PC-3 (cell line): ENCODE data around the gene POLR2M. TPM values are rescaled to one million over a fixed set of nuclear protein-coding genes. Genes with fewer than 3 reads are reported as not detected.

Source experiments
- ATAC-seq: fragments of 200-7000 bp; cut with Tn5 transposase; 2 replicates; pipeline ENCODE4 v1.9.1; 2020; ENCODE audit warnings: mild to moderate bottlenecking, moderate library complexity
- BruUV-seq: library from RNA; stranded (reverse); fragments of 400-500 nt; replicated peaks from 2 replicates; lab custom pipeline; 2021; lab: Mats Ljungman, UMichigan
- CTCF ChIA-PET: fragments of 300-600 bp; sonication (Branson Sonifier 250); formaldehyde crosslinking; loops from one replicate; lab custom pipeline; 2022; ENCODE audit warnings: antibody characterized with exemption; lab: Charles Lee
- POLR2A ChIA-PET: fragments of 300-600 bp; sonication (Branson Sonifier 250); formaldehyde crosslinking; loops from one replicate; lab custom pipeline; 2022; ENCODE audit warnings: antibody characterized with exemption; ENCODE audit not compliant: unreplicated experiment; lab: Charles Lee
- DNase-seq: peaks from one replicate; pipeline ENCODE4 v3.0.0-alpha.2; 2015
- H2AFZ ChIP-seq: fragments of 300-600 bp; sonication (generic); 2 replicates; pipeline ENCODE4 v1.6.0; 2016; ENCODE audit warnings: antibody characterized with exemption, low read length
- H3F3A ChIP-seq: fragments of 300-600 bp; sonication (generic); one replicate; pipeline ENCODE4 v1.6.0; 2017; ENCODE audit warnings: antibody characterized with exemption, low read length, control low read depth, mild to moderate bottlenecking; ENCODE audit not compliant: unreplicated experiment
- H3K27ac ChIP-seq: fragments of 300-600 bp; sonication (generic); 2 replicates; pipeline ENCODE4 v1.5.1; 2016; ENCODE audit warnings: mild to moderate bottlenecking, low read length
- H3K27me3 ChIP-seq: fragments of 300-600 bp; sonication (generic); 2 replicates; pipeline ENCODE4 v1.6.1; 2016; ENCODE audit warnings: low read length, mixed read lengths
- H3K36me3 ChIP-seq: fragments of 300-600 bp; sonication (generic); 2 replicates; pipeline ENCODE4 v1.6.1; 2016; ENCODE audit warnings: low read depth, mixed run types, low read length, mixed read lengths
- H3K4me1 ChIP-seq: fragments of 300-600 bp; sonication (generic); 2 replicates; pipeline ENCODE4 v1.5.1; 2016; ENCODE audit warnings: low read length; ENCODE audit not compliant: insufficient read depth
- H3K4me2 ChIP-seq: fragments of 300-600 bp; sonication (generic); 2 replicates; pipeline ENCODE4 v1.6.0; 2016; ENCODE audit warnings: low read length
- H3K4me3 ChIP-seq: fragments of 300-600 bp; sonication (generic); 2 replicates; pipeline ENCODE4 v1.5.1; 2016; ENCODE audit warnings: mild to moderate bottlenecking, low read length, mixed read lengths
- H3K79me2 ChIP-seq: fragments of 300-600 bp; sonication (generic); 2 replicates; pipeline ENCODE4 v1.6.1; 2017; ENCODE audit warnings: low read length, mixed read lengths
- H3K9ac ChIP-seq: fragments of 300-600 bp; sonication (generic); 2 replicates; pipeline ENCODE4 v1.6.0; 2016; ENCODE audit warnings: mild to moderate bottlenecking, low read length
- H3K9me2 ChIP-seq: fragments of 300-600 bp; sonication (generic); replicated peaks from 2 replicates; pipeline ENCODE4 v1.6.1; 2016; ENCODE audit warnings: mixed run types, low read length, mixed read lengths
- H3K9me3 ChIP-seq: fragments of 300-600 bp; sonication (generic); 2 replicates; pipeline ENCODE4 v1.6.1; 2016; ENCODE audit warnings: low read length, mixed read lengths
- H4K20me1 ChIP-seq: fragments of 300-600 bp; sonication (generic); 2 replicates; pipeline ENCODE4 v1.6.1; 2016; ENCODE audit warnings: low read length, mixed read lengths
- CTCF ChIP-seq: fragments of 300-600 bp; sonication (generic); conservative IDR thresholded peaks from 2 replicates; pipeline ENCODE4 v1.5.1; 2017; ENCODE audit warnings: antibody characterized with exemption, low read depth, mild to moderate bottlenecking, low read length
- EZH2 ChIP-seq: fragments of 300-600 bp; sonication (generic); IDR thresholded peaks from one replicate; pipeline ENCODE4 v1.6.1; 2017; ENCODE audit warnings: antibody characterized with exemption, mild to moderate bottlenecking, low read length; ENCODE audit not compliant: unreplicated experiment
- EZH2phosphoT487 ChIP-seq: fragments of 300-600 bp; sonication (generic); IDR thresholded peaks from 2 replicates; pipeline ENCODE4 v1.6.1; 2018; ENCODE audit warnings: mild to moderate bottlenecking, antibody characterized with exemption, low read length, borderline replicate concordance
- intact Hi-C: fragments of 100-400 bp; cut with micrococcal nuclease; formaldehyde crosslinking; loops from 2 replicates; pipeline ENCODE4 v1.9.0; 2023
- total RNA-seq: library from RNA; depleted of rRNA; stranded (reverse); fragments of >200 nt; gene quantifications from 2 replicates; pipeline ENCODE4 v1.2.3, GENCODE V29; 2014

Gene POLR2M
- total RNA-seq, 1 experiment from 2014 or later: 487 TPM

DNA sequence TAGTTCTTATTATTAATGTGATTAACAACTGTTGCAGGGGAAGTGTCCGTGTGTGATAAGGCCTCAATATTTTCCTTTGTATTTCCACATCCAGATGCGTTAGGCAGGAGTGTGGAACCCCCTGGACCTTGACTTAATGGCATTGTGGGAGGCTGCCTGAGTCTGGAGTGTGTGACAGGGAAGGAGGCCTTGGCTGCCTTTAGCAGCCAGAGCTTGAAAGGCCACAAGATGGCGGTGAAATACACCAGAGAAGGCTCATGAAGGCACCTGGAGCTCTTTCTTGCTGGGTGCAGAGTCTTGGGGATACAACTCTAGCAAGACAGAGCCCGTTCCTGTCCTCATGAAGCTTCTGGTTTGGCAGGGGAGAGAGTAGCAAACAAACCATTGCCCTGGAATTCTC, 36.9 kb downstream of the POLR2M start:
- ChIA-PET POLR2A (no interaction called here), CTCF (interaction anchor here (1.1 to 1.6 kb wide), 2 partner anchors 118 to 327 kb away, joined by 6 read pairs; no protein-coding TSS in a partner anchor)
- Histone ChIP-seq H3K79me2 (no peaks in the 10 kb centered on the region), H2AFZ (0 out of 2 replicates have a peak overlapping the region, but pooled peaks have one; percentile 13), H4K20me1 (no peaks in the 10 kb centered on the region), H3K36me3 (no peaks in the 10 kb centered on the region), H3K4me3 (no peak overlapping the region), H3K27me3 (no peaks in the 10 kb centered on the region), H3K4me1 (no peaks in the 10 kb centered on the region), H3F3A (no peaks in the 10 kb centered on the region), H3K9me3 (no peaks in the 10 kb centered on the region), H3K4me2 (no peak overlapping the region), H3K9ac (no peak overlapping the region), H3K9me2 (no peaks in the 10 kb centered on the region), H3K27ac (no peak overlapping the region)
- TF ChIP-seq EZH2 (no peak), CTCF (peak; percentile 32; the same call in 1 of the 2 replicates), EZH2phosphoT487 (no peak)
- DNase-seq (peak; percentile 12), ATAC-seq (peak; percentile 33; the same call in 1 of the 2 replicates)
- no TSS peak for BruUV-seq
- intact Hi-C loops: no loop called here

DNA sequence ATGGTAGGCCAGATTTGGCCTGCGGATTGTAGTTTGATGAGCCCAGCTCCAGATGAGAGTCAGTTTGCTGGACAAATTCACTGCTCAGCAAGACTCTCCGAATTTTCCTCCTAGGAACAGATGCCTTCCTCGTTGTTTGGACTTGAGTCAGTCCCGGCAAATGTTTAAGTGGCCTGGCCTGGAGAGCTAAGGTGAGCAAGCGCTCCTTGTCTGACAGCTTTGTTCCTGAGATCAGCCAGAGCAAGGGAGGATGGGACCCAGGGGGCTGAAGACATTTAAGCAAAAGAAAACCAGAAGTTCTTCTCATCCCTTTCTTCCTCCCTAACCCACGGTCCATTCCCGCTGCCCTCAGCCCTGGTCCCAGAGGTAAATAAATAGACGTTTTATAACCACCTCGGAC, 40.3 kb downstream of the POLR2M start:
- ChIA-PET POLR2A (interaction anchor here (0.7 kb wide), 1 partner anchor 713 kb away, joined by 3 read pairs; no protein-coding TSS in a partner anchor), CTCF (no interaction called here)
- Histone ChIP-seq H3K79me2 (no peaks in the 10 kb centered on the region), H4K20me1 (no peaks in the 10 kb centered on the region), H3F3A (no peaks in the 10 kb centered on the region), H2AFZ (no peak overlapping the region), H3K4me1 (no peaks in the 10 kb centered on the region), H3K27me3 (no peaks in the 10 kb centered on the region), H3K9me3 (no peaks in the 10 kb centered on the region), H3K4me3 (no peak overlapping the region), H3K4me2 (no peak overlapping the region), H3K27ac (no peak overlapping the region), H3K36me3 (no peaks in the 10 kb centered on the region), H3K9me2 (no peaks in the 10 kb centered on the region), H3K9ac (no peak overlapping the region)
- DNase-seq (no peak), ATAC-seq (no peak)
- BruUV-seq: no TSS peak
- intact Hi-C loops: no loop called here
- TF ChIP-seq CTCF (no peak), EZH2 (no peak), EZH2phosphoT487 (no peak)

DNA sequence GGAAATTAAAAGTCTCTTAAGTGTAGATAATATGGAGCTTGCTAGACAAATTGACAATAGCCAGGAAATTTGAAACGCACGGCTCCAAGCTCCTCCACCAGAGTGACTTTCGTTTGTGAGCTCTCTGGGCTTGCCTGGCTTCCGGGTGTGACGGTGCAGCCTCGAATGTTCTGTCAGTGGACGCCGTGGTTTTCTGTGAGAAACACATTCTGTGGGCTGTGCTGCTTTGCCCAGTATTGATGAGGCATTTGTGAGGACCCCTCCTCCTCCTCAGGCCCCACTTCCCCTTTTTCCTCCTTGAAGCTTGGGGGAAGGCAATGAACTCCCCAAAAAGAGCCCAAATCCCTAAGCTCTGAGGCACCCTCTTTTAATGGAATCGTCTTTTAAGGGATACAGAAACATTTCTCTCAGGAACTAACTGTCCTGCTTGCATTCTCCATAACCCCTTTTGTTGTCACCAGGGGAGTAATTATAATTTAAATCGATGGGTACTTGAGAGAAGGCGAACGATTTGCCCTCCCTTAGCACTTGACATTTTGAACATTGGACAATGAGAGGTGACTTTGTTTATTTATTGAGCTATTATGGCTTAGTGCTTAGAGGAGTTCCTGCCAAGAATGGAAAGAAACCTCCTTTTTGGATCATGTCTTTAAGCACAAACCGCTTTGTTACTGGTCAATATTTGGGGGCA, 40.8 kb downstream of the POLR2M start:
- Histone ChIP-seq H3K79me2 (no peaks in the 10 kb centered on the region), H3K9ac (no peak overlapping the region), H3K36me3 (no peaks in the 10 kb centered on the region), H3K9me2 (no peaks in the 10 kb centered on the region), H3K4me1 (no peaks in the 10 kb centered on the region), H3K9me3 (no peaks in the 10 kb centered on the region), H3F3A (no peaks in the 10 kb centered on the region), H3K27me3 (no peaks in the 10 kb centered on the region), H3K4me3 (no peak overlapping the region), H3K27ac (no peak overlapping the region), H4K20me1 (no peaks in the 10 kb centered on the region), H3K4me2 (no peak overlapping the region), H2AFZ (no peak overlapping the region)
- intact Hi-C loops: no loop called here
- DNase-seq (no peak), ATAC-seq (no peak)
- no TSS peak for BruUV-seq
- ChIA-PET CTCF (interaction anchor here (0.5 kb wide), 1 partner anchor 123 kb away, joined by 10 read pairs; no protein-coding TSS in a partner anchor), POLR2A (no interaction called here)
- TF ChIP-seq EZH2 (no peak), EZH2phosphoT487 (no peak), CTCF (no peak)
